GM12878 (cell line): ENCODE results near the gene DMXL1.

Experiments
- JUND ChIP-seq: IDR thresholded peaks from 2 replicates; pipeline ENCODE4 v1.6.1; 2012; ENCODE audit warnings: low read depth, mild to moderate bottlenecking, low read length, improper control_type of control experiment, moderate library complexity
- SREBF2 ChIP-seq: IDR thresholded peaks from 2 replicates; pipeline ENCODE4 v1.6.1; 2012; ENCODE audit warnings: mild to moderate bottlenecking, low read length
- TF ChIP-seq, protein P1 (sequence below), 3 experiments: IDR thresholded peaks in 2 of 3; conservative IDR thresholded peaks in 1 of 3; 2 replicates each; pipeline ENCODE4 v1.5.1; 2011; ENCODE audit warnings: low read depth in 3 of 3, low read length in 3 of 3, mild to moderate bottlenecking in 3 of 3, control low read depth in 2 of 3, moderate library complexity in 2 of 3, inconsistent platforms in 1 of 3, mixed read lengths in 1 of 3; ENCODE audit not compliant: control insufficient read depth in 2 of 3, insufficient read depth in 1 of 3; ENCODE audit errors: extremely low read depth in 1 of 3

- TF ChIP-seq, protein P1, sequence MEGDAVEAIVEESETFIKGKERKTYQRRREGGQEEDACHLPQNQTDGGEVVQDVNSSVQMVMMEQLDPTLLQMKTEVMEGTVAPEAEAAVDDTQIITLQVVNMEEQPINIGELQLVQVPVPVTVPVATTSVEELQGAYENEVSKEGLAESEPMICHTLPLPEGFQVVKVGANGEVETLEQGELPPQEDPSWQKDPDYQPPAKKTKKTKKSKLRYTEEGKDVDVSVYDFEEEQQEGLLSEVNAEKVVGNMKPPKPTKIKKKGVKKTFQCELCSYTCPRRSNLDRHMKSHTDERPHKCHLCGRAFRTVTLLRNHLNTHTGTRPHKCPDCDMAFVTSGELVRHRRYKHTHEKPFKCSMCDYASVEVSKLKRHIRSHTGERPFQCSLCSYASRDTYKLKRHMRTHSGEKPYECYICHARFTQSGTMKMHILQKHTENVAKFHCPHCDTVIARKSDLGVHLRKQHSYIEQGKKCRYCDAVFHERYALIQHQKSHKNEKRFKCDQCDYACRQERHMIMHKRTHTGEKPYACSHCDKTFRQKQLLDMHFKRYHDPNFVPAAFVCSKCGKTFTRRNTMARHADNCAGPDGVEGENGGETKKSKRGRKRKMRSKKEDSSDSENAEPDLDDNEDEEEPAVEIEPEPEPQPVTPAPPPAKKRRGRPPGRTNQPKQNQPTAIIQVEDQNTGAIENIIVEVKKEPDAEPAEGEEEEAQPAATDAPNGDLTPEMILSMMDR (IDR thresholded peaks at IDR 0.05 in 2 of 3, conservative IDR thresholded peaks at IDR 0.05 in 1 of 3; ENCODE audit: control insufficient read depth in 2 of 3, extremely low read depth in 1 of 3, insufficient read depth in 1 of 3, low read depth in 3 of 3, low read length in 3 of 3): no peak
- TF ChIP-seq SREBF2: no peak
- no peak for TF ChIP-seq JUND
These were observed 82.7 kb downstream of the DMXL1 start for GRCh38 chr5:119153629-119154028.
